GM12878 (cell line): ENCODE data around the gene ZNF879.

Experiments
- CTCF ChIP-seq, 3 experiments: IDR thresholded peaks in 2 of 3; conservative IDR thresholded peaks in 1 of 3; 2 replicates each; pipeline ENCODE4 v1.5.1; 2011; ENCODE audit warnings: low read depth in 3 of 3, low read length in 3 of 3, mild to moderate bottlenecking in 3 of 3, control low read depth in 2 of 3, moderate library complexity in 2 of 3, inconsistent platforms in 1 of 3, mixed read lengths in 1 of 3; ENCODE audit not compliant: control insufficient read depth in 2 of 3, insufficient read depth in 1 of 3; ENCODE audit errors: extremely low read depth in 1 of 3
- NR2C2 ChIP-seq: IDR thresholded peaks from 2 replicates; pipeline ENCODE4 v1.6.1; 2011; ENCODE audit warnings: borderline replicate concordance, low read depth; ENCODE audit not compliant: control insufficient read depth, insufficient read length
- POLR2A ChIP-seq: IDR thresholded peaks from 2 replicates; pipeline ENCODE4 v1.6.1; 2011; ENCODE audit warnings: low read depth, mild to moderate bottlenecking, low read length

- TF ChIP-seq CTCF (IDR thresholded peaks at IDR 0.05 in 2 of 3, conservative IDR thresholded peaks at IDR 0.05 in 1 of 3; ENCODE audit: control insufficient read depth in 2 of 3, extremely low read depth in 1 of 3, insufficient read depth in 1 of 3, low read depth in 3 of 3, low read length in 3 of 3) (no peak), POLR2A (no peak), NR2C2 (no peak)
Measured at GRCh38 chr5:179061025-179061424, 37.4 kb downstream of the ZNF879 start.
